Measurements from ENCODE around the gene ZXDC.

Gene ZXDC

GRCh38 chr3:126511291-126511690 is 35.6 kb upstream of the ZXDC start:
- DNase-seq: no peak

- DNase-seq: peak in 1 of 2 experiments; percentile 58
Measured at GRCh38 chr3:126510308-126510910, 34.7 kb upstream of the ZXDC start.

GRCh38 chr3:126509597-126510307 is 34.1 kb upstream of the ZXDC start:
- DNase-seq: peak; percentile 26 to 81

GRCh38 chr3:126508564-126508964 is 32.9 kb upstream of the ZXDC start:
- no peak for DNase-seq

- DNase-seq: no peak
Measured at GRCh38 chr3:126507886-126508285, 32.2 kb upstream of the ZXDC start.

GRCh38 chr3:126503701-126504100 is 28.0 kb upstream of the ZXDC start:
- no peak for DNase-seq

- no peak for DNase-seq
Measured at GRCh38 chr3:126502656-126503055, 27.0 kb upstream of the ZXDC start.

GRCh38 chr3:126501736-126502135 is 26.0 kb upstream of the ZXDC start:
- no peak for DNase-seq

GRCh38 chr3:126501054-126501453 is 25.4 kb upstream of the ZXDC start:
- DNase-seq: no peak

- DNase-seq: no peak
Measured at GRCh38 chr3:126500016-126500415, 24.3 kb upstream of the ZXDC start.

- DNase-seq: no peak
Measured at GRCh38 chr3:126499401-126499800, 23.7 kb upstream of the ZXDC start.

GRCh38 chr3:126498929-126499328 is 23.2 kb upstream of the ZXDC start:
- no peak for DNase-seq

GRCh38 chr3:126498461-126498860 is 22.8 kb upstream of the ZXDC start:
- DNase-seq: no peak

- DNase-seq: no peak
Measured at GRCh38 chr3:126497956-126498355, 22.3 kb upstream of the ZXDC start.

GRCh38 chr3:126496894-126497850 is 21.5 kb upstream of the ZXDC start:
- DNase-seq: no peak

GRCh38 chr3:126495786-126496185 is 20.1 kb upstream of the ZXDC start:
- DNase-seq: no peak

GRCh38 chr3:126494970-126495230 is 19.2 kb upstream of the ZXDC start:
- no peak for DNase-seq

GRCh38 chr3:126494204-126494969 is 18.7 kb upstream of the ZXDC start:
- DNase-seq: peak in 1 of 2 experiments; percentile 41

GRCh38 chr3:126493739-126494138 is 18.0 kb upstream of the ZXDC start:
- DNase-seq: no peak

GRCh38 chr3:126493051-126493450 is 17.4 kb upstream of the ZXDC start:
- DNase-seq: no peak

GRCh38 chr3:126491221-126492013 is 15.7 kb upstream of the ZXDC start:
- no peak for DNase-seq

- DNase-seq: no peak
Measured at GRCh38 chr3:126490619-126491018, 14.9 kb upstream of the ZXDC start.
